ENCODE measurements around the gene GABBR2. TPM values are rescaled to one million over a fixed set of nuclear protein-coding genes. Genes with fewer than 3 reads are reported as not detected.

GABBR2 gene
- total RNA-seq, 2 experiments from 2014 or later = not detected

GRCh38 chr9:98342820-98343210, 365.9 kb downstream of the GABBR2 start:
- ATAC-seq (no peak), DNase-seq (no peak)
- Mint-ChIP-seq H3K36me3 (no peaks in the 10 kb centered on the region), H3K4me1 (no peaks in the 10 kb centered on the region), H3K27me3 (peaks cover 46% of the 10 kb centered on the region), H3K27ac (no peak overlapping the region), H3K4me3 (no peak overlapping the region), H3K9me3 (ENCODE audit: low read depth) (no peaks in the 10 kb centered on the region)
- CTCF ChIA-PET = no interaction called here

DNA sequence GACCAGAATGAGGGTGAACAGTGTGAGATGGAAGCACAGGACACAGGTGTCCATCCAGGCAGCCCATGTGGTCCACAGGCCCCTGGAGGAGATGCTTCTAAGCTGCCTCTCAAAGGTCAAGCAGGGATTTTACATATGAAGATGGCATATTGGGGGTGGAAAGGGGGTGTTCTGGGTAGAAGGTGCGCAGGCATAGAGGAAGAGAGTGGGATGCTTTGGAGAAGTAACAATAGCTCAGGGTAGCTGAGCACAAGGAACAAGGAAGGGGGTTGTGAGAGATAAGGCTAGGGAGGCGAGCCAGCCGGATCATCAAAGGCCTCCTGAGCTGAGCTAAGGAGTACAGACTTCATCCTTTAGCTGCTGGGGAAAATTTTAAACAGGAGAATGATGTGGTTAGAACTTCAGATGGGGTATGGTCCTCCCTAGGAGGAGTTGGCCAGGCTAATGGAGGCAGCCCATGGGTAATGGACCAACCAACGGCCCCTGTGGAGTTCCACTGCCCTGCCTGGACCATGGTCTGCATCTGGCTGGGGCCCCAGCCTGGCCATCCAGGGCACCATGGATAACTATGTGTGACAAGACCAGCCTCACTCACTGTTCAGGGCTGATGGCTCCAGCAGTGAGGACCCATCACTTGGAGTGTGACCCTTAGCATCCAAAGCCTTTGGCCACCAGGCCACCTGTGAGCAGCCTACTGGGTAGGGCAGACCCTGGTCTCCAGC, 366.5 kb downstream of the GABBR2 start:
- H3K27ac Mint-ChIP-seq = no peak overlapping the region
- DNase-seq = no peak
- H3K4me3 Mint-ChIP-seq = no peak overlapping the region
- H3K9me3 Mint-ChIP-seq (ENCODE audit: low read depth) = no peaks in the 10 kb centered on the region
- CTCF ChIA-PET = no interaction called here
- no peaks in the 10 kb centered on the region for H3K36me3 Mint-ChIP-seq
- H3K27me3 Mint-ChIP-seq = peaks cover 44% of the 10 kb centered on the region
- no peak for ATAC-seq
- H3K4me1 Mint-ChIP-seq = no peaks in the 10 kb centered on the region

DNA sequence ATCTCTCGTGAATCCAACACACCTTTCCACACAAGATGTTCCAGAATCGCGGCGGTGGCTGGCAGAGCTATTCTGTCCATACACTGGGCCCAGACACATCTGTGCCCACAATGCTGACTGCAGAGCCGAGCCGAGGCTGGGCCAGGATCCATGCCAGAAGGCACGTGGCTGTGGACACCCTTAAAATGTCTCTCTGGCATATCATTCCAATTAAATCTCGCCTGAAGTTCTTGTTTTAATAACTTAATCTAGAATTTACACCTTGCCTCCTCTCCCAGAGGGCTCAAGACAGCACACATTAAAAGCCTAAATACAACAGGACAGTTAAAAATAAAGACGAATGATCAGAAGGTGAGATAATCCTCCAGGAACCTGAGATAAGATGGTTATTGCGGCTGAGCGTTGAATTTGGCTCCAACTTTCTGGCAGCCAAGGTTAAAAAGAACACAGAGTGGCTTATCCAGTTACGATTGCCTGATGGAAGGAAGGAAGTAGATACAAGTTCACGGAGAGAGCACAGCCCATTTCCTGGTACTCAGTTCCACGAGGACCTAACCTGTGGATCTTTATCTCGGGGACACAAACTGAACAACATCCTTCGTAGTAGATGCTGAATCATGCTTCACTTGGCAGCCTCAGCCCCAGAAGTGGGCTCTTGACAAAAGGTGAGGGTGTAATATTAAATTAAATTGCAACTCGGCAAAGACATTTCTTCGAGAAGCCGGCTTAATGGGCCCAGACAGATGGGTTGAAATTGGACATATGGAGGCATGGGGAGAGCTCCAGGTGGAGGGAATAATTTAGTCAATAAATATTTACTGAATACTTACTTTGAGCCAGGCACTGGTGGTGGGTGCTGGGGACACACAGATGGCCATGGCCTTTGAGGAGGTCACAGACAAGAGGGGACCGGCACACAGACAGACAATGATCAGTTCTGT, 367.3 kb downstream of the GABBR2 start:
- no peaks in the 10 kb centered on the region for H3K36me3 Mint-ChIP-seq
- no peak overlapping the region for H3K27ac Mint-ChIP-seq
- DNase-seq (no peak), ATAC-seq (no peak)
- CTCF ChIA-PET = no interaction called here
- H3K4me3 Mint-ChIP-seq = no peak overlapping the region
- H3K9me3 Mint-ChIP-seq (ENCODE audit: low read depth) = no peaks in the 10 kb centered on the region
- H3K27me3 Mint-ChIP-seq = peaks cover 41% of the 10 kb centered on the region
- H3K4me1 Mint-ChIP-seq = no peaks in the 10 kb centered on the region

GRCh38 chr9:98339987-98340800, 368.5 kb downstream of the GABBR2 start:
- no peaks in the 10 kb centered on the region for H3K9me3 Mint-ChIP-seq (ENCODE audit: low read depth)
- DNase-seq = no peak
- no peaks in the 10 kb centered on the region for H3K4me1 Mint-ChIP-seq
- no peak for ATAC-seq
- H3K27ac Mint-ChIP-seq = no peak overlapping the region
- H3K27me3 Mint-ChIP-seq = peaks cover 43% of the 10 kb centered on the region
- CTCF ChIA-PET = no interaction called here
- no peak overlapping the region for H3K4me3 Mint-ChIP-seq
- no peaks in the 10 kb centered on the region for H3K36me3 Mint-ChIP-seq

DNA sequence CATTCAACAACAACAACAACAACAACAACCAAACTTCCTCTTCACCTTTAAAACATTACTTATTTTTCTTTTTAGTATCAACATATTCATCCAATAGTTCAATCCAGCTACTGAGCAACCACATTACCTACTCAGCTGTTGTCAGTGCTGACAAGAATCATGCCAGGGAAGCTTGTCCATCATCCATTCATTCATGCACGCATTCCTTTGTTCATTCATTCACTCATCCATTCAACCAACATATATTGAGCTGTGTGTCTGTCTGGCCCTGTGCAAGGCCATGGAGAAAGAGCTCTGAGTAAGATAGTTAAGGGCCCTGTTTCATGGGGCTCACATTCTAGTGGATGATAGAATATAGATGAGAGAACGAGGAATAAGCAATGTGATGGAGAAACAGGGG, 373.1 kb downstream of the GABBR2 start:
- CTCF ChIA-PET = interaction anchor here (1.7 kb wide), 1 partner anchor 20 kb away, joined by 4 read pairs; no protein-coding TSS in a partner anchor
- Mint-ChIP-seq H3K4me1 (no peaks in the 10 kb centered on the region), H3K4me3 (no peak overlapping the region), H3K36me3 (no peaks in the 10 kb centered on the region), H3K27me3 (peaks cover 25% of the 10 kb centered on the region), H3K27ac (no peak overlapping the region), H3K9me3 (ENCODE audit: low read depth) (no peaks in the 10 kb centered on the region)
- DNase-seq (no peak), ATAC-seq (no peak)

DNA sequence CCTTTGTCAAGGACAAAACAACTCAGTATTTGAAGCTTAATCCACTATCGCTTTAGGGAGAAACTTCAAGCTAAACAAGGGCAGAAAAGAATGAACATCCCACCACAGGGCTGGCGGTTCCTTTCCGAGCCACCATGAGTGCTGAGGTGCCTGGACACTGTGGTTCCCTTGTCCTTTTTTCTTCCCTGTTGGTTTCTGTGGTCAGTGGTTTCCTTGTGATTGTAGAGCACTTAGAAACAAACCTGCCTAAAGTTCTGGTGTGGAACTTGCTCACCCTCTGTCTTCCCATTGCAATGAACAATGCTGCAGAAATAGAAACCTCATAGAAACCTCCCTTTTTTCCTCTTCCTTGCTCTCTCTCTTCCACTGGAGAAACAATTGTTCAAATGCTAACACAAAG, 373.9 kb downstream of the GABBR2 start:
- H3K27ac Mint-ChIP-seq = no peak overlapping the region
- H3K4me1 Mint-ChIP-seq = no peaks in the 10 kb centered on the region
- H3K36me3 Mint-ChIP-seq = no peaks in the 10 kb centered on the region
- H3K4me3 Mint-ChIP-seq = no peak overlapping the region
- no peaks in the 10 kb centered on the region for H3K9me3 Mint-ChIP-seq (ENCODE audit: low read depth)
- ATAC-seq (no peak), DNase-seq (peak; percentile 23)
- H3K27me3 Mint-ChIP-seq = peaks cover 30% of the 10 kb centered on the region
- CTCF ChIA-PET = interaction anchor here (1.0 to 1.7 kb wide), 2 partner anchors 18 to 19 kb away, joined by 3 to 4 read pairs; no protein-coding TSS in a partner anchor

DNA sequence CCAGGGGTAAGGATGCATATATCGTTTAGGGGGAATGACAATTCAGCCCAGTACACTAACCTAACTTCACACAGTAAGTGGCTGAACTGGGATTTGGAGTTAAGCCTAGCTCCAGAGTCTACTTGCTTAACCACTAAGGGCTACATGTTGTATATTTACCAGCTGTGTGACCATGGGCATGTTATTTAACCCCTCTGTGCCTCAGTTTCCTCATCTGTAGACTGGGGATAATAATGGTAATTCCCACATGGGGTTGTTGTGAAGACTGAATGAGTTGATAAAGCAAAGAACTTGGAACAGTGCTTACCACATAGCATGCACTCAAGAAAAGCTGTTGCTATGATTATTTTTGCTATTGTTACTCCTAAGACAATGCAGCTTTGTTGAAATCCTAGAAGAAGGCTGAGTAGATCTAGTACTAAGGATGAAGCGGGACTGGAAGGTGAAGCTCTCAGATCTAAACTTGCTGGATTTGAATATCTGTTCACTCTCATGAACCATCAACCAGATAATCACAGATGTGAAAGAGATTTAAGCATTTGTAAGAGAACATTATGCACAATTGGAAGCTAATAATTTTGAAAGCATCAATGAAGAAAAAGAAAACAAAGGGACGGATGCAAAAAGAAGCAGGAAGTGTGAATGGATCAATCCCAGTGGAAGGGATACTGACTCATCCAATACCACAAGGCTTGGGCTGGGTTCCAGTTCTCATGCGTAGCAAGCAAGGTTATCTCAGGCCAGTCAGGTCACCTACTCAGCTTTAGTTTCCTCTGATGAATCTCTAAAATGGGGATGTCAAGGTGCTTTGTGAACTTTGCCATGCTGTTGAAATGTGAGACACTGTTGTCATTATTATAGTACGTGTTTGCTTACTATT, 374.8 kb downstream of the GABBR2 start:
- ATAC-seq (no peak), DNase-seq (peak; percentile 25)
- CTCF ChIA-PET = interaction anchor here (0.6 to 1.4 kb wide), 4 partner anchors 17 to 460 kb away, joined by 3 to 5 read pairs (median 4); no protein-coding TSS in a partner anchor
- H3K36me3 Mint-ChIP-seq = no peaks in the 10 kb centered on the region
- H3K9me3 Mint-ChIP-seq (ENCODE audit: low read depth) = no peaks in the 10 kb centered on the region
- H3K27ac Mint-ChIP-seq = no peak overlapping the region
- peaks cover 36% of the 10 kb centered on the region for H3K27me3 Mint-ChIP-seq
- no peaks in the 10 kb centered on the region for H3K4me1 Mint-ChIP-seq
- no peak overlapping the region for H3K4me3 Mint-ChIP-seq

- H3K36me3 Mint-ChIP-seq = no peaks in the 10 kb centered on the region
- H3K4me3 Mint-ChIP-seq = no peak overlapping the region
- H3K9me3 Mint-ChIP-seq (ENCODE audit: low read depth) = no peaks in the 10 kb centered on the region
- no peaks in the 10 kb centered on the region for H3K4me1 Mint-ChIP-seq
- ATAC-seq (no peak), DNase-seq (peak; percentile 16)
- H3K27ac Mint-ChIP-seq = no peak overlapping the region
- peaks cover 39% of the 10 kb centered on the region for H3K27me3 Mint-ChIP-seq
- CTCF ChIA-PET = no interaction called here
Observed at GRCh38 chr9:98332405-98332831, 376.3 kb downstream of the GABBR2 start.

GRCh38 chr9:98331536-98332259, 377.0 kb downstream of the GABBR2 start:
- no peaks in the 10 kb centered on the region for H3K9me3 Mint-ChIP-seq (ENCODE audit: low read depth)
- H3K27me3 Mint-ChIP-seq = peaks cover 35% of the 10 kb centered on the region
- H3K4me1 Mint-ChIP-seq = no peaks in the 10 kb centered on the region
- no peak for ATAC-seq
- no peak overlapping the region for H3K4me3 Mint-ChIP-seq
- CTCF ChIA-PET = no interaction called here
- DNase-seq = peak; percentile 32
- no peak overlapping the region for H3K27ac Mint-ChIP-seq
- no peaks in the 10 kb centered on the region for H3K36me3 Mint-ChIP-seq

- CTCF ChIA-PET = interaction anchor here (0.7 to 0.9 kb wide), 2 partner anchors 16 to 517 kb away, joined by 3 to 4 read pairs; no protein-coding TSS in a partner anchor
Observed at GRCh38 chr9:98330831-98331230, 377.9 kb downstream of the GABBR2 start.

DNA sequence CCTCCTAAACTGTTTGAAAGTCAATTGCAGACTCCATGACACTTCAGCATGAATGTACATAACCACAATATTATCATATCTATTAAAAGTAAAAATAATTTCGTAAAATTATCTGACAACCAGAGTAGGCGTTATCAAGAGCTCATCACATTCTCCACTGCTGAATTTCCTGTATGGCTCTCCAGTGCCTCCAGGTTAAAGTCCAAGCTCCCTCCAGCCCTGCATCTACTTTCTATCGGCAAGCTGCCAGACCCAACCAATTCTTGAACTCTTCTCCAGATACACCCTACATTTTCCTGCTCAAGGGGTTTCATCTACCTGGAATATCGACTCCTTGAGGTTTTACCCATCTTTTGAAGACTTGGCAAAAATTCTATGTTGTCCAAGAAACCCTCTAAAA, 378.8 kb downstream of the GABBR2 start:
- H3K4me1 Mint-ChIP-seq = peaks cover under 1% of the 10 kb centered on the region
- no peak overlapping the region for H3K27ac Mint-ChIP-seq
- H3K9me3 Mint-ChIP-seq (ENCODE audit: low read depth) = no peaks in the 10 kb centered on the region
- no peak overlapping the region for H3K4me3 Mint-ChIP-seq
- H3K36me3 Mint-ChIP-seq = no peaks in the 10 kb centered on the region
- DNase-seq (no peak), ATAC-seq (no peak)
- CTCF ChIA-PET = interaction anchor here (0.6 kb wide), 1 partner anchor 13 kb away, joined by 3 read pairs; no protein-coding TSS in a partner anchor
- H3K27me3 Mint-ChIP-seq = peaks cover 26% of the 10 kb centered on the region

More at GRCh38 chr9:98330831-98331230, 377.9 kb downstream of the GABBR2 start:
- Mint-ChIP-seq H3K4me1 (no peaks in the 10 kb centered on the region), H3K9me3 (ENCODE audit: low read depth) (no peaks in the 10 kb centered on the region), H3K27ac (no peak overlapping the region), H3K4me3 (no peak overlapping the region), H3K36me3 (no peaks in the 10 kb centered on the region), H3K27me3 (peaks cover 29% of the 10 kb centered on the region)
- no peak for ATAC-seq
- DNase-seq = peak; percentile 2

GRCh38 chr9:98329281-98329680, 379.5 kb downstream of the GABBR2 start:
- ATAC-seq (no peak), DNase-seq (peak; percentile 30)
- no peak overlapping the region for H3K4me3 Mint-ChIP-seq
- peaks cover 7% of the 10 kb centered on the region for H3K4me1 Mint-ChIP-seq
- CTCF ChIA-PET = no interaction called here
- no peaks in the 10 kb centered on the region for H3K36me3 Mint-ChIP-seq
- peaks cover 26% of the 10 kb centered on the region for H3K27me3 Mint-ChIP-seq
- H3K27ac Mint-ChIP-seq = no peak overlapping the region
- H3K9me3 Mint-ChIP-seq (ENCODE audit: low read depth) = no peaks in the 10 kb centered on the region
